ENCODE data around the gene TRAK1. TPM values are rescaled to one million over a fixed set of nuclear protein-coding genes. Genes with fewer than 3 reads are reported as not detected.

TRAK1 gene
- polyA plus RNA-seq, 1 donor: 49.7 TPM

DNA sequence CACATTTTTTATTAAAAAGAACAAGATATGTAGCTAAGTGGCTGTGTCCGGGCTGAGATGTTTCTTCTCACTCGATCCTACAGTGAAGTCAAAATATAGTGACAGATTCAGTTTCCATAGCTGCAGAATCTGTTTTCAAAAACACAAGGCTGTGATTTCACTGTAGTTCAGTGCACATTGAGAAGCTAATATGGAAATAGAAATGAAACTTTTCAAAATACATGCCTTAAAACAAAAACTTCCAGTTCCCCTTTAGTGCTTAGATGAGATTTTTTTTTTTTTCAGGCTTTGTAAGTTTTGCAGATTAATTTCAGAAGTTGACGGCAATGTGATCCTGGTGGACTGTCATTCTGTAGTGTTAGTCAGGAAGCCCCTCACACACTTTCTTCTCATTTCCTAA is 23.8 kb upstream of the TRAK1 start:
- peak; percentile 74 for DNase-seq

DNA sequence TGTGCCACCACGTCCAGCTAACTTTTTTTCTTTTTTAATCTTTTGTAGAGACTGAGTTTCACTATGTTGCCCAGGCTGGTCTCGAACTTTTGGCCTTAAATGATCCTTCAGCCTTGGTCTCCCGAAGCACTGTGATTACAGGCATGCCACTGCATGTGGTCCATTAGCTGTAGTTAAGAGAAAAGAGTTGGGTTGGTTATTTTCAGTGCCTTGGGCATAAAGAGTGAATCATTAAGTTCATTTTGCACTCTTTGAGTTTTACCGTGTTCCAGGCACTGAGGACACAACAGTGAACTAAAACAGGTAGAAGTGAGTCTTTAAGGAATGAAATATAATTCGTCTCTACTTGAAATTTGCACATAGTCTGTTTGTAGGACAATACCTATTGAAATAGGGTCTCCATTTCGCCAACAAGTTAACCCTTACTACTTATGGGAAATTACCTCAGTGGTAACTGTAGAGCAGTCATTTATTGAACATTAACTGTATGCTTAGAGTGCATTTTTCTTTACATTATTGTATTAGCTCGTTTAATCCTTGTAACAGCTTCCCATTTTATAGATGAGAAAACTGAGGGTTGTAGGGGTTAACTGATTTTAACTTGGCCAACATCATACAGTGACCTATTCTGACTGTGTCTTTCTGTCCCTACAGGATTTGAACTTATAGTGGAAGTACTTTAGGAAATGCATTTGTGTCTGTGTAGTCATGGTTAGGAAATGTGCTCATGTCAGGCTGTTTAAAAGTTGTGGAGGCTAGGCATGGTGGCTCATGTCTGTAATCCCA is 22.7 kb upstream of the TRAK1 start:
- DNase-seq: no peak

GRCh38 chr3:42070089-42070488 is 21.1 kb upstream of the TRAK1 start:
- no peak for DNase-seq

DNA sequence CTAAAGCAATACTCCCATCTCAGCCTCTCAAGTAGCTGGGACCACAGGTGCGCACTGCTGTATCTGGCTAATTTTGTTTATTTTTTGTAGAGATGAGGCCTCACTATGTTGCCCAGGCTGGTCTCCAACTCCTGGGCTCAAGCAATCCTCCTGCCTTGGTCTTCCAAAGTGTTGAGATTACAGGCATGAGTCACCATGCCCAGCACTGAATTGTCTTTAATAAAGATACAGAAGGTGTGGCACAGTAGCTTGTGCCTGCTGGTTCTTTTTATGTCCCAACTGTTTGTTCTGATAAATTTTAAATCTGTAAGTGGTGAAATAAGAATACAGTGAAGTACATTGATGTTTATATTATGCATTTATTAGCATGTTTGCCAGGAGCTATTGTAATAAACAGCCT is 20.6 kb upstream of the TRAK1 start:
- DNase-seq: no peak

GRCh38 chr3:42071904-42072812 is 19.0 kb upstream of the TRAK1 start:
- peak; percentile 73 for DNase-seq

DNA sequence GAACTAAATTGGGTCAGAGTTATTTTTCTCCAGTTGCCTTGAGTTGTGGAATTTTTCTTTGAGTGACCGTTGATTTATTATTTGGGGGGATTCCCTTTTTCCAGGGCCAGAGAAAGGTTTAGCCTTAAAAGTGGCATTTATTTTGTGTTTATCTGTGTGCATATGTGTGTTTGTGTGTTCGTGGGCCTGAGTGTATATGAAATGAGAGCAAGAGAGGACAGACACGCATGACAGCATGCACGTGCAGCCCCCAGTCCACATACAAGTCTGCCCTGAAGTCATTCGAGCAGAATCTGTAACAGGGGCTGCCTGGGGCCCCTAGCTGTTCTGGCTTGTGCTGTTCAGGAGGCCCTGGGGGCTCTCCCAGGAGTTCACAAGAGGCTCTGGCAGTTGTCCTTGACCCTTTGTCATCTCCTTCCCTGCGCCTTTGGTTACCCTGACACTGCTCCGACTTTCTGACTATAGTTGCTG is 18.3 kb upstream of the TRAK1 start:
- no peak for DNase-seq

DNA sequence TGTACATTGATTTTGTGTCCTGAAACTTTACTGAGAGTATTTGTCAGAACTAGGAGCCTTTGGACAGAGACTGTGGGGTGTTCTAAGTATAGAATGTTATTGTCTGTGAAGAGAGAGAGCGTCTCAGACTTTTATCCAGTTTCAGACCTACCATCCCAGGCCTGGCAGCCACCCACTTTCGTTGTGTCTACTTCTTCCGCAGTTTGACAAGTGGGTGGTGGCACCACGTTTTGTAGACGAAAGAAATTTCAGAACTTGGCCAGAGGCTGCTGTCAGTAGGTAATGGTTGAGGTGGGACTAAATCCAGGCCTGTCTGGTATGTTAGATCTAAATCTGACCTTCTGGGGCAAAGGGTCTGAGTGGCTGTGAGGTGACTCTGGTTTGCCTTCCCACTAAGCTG is 13.4 kb upstream of the TRAK1 start:
- DNase-seq: no peak

GRCh38 chr3:42078677-42079076 is 12.5 kb upstream of the TRAK1 start:
- DNase-seq: no peak

- DNase-seq: no peak
Measured at GRCh38 chr3:42079701-42080452, 11.3 kb upstream of the TRAK1 start.

- DNase-seq: no peak
Measured at GRCh38 chr3:42080453-42080872, 10.7 kb upstream of the TRAK1 start.

DNA sequence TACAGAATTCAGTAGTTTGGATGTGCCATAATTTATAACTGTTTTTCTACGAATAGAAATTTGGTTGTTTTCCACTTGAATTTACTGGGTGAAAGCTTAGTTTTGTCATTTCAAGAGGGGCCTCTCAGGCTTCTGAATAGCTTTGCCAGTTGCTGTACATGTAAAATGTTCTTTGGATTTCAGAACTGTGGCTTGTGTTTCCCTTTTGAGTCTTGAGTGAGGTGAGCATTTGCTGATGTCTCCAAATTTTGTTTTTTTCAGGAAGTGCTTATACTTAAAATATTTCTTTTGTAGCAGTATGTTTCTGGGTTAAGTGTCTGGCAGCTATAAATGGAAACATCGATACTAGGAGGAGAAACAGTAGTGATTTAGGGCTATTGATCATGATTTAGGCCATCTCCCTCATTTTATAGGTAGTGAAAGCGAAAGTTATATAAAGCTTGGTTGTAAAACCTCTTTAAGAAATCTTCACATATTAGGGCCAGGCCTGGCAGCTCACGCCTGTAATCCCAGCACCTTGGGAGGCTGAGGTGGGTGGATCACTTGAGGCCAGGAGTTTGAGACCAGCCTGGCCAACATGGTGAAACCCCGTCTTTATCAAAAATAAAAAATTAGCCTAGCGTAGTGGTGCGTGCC is 9.2 kb upstream of the TRAK1 start:
- DNase-seq: no peak

DNA sequence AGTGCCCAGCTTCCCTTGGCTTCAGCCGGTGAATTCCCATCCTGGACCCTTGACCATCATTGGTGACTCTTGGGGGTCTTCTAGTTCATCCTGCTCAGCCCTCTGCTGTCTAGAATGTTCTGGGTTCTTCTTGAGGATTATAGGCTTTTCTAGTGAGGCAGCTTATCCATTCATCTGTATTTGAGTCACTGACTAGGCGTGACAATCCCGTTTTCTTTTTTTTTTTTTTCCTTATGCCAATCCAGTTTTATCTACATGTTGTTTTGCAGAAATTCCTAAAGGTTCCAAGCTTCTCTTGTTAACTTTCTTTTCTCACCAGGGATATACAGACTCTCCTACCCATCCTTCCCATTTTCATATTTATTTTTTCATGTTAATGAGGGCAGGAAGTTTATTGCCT is 6.6 kb upstream of the TRAK1 start:
- no peak for DNase-seq

- no peak for DNase-seq
Measured at GRCh38 chr3:42085641-42086376, 5.3 kb upstream of the TRAK1 start.

DNA sequence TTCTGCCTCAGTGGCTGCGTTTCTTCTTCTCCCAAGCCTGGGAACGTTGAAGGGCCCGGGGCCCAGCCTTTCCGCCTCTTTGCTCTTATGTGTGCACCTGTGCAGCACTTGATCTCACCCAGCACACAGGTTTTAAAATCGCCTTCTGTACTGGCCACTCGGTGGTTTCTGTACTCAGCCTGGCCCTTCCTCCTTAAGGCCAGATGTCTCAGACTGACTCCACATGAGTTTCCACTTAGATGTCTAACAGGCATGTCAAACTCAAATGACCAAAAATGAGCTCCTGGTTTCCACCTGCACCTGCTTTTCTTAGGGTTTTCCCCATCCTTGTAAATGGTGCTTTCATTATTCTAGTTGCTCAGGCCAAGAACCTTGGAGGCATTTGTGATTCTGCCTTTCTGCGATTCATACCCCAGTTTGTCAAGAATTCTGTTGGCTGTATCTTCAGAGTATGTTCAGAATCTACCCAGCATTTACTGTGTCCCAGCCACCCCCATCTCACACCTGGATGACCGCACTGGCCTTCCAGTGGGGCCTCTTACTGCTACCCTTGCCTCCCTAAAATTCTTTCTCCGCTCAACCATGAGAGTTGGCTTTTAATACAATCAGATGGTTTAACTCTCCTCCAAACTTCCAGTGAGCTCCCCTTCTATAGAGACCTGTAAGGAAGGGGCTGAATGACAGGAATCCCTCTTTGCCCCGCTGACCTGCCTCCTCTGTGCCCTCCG is 2.2 kb upstream of the TRAK1 start:
- no peak for DNase-seq

GRCh38 chr3:42092006-42092405 is 849 bp downstream of the TRAK1 start:
- DNase-seq: no peak

DNA sequence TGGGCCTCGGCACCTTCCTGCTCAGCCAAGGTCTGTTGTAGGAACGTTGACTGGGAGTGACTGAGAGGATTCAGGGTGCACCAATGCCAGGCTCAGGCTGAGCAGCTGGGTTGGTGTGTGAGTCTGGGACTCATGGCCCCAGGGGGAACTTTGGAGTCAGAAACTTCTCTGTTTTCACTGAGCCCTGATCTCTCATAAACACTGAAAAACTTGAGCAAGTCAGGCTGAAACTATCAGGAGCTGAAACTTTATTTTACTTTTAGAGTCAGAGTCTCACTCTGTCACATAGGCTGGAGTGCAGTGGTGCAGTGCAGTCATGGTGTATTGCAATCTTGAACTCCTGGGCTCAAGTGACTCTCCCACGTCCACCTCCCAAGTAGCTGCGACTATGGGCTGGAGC is 3.0 kb downstream of the TRAK1 start:
- no peak for DNase-seq

- DNase-seq: no peak
Measured at GRCh38 chr3:42094691-42095391, 3.7 kb downstream of the TRAK1 start.

GRCh38 chr3:42095540-42095939 is 4.4 kb downstream of the TRAK1 start:
- DNase-seq: no peak

DNA sequence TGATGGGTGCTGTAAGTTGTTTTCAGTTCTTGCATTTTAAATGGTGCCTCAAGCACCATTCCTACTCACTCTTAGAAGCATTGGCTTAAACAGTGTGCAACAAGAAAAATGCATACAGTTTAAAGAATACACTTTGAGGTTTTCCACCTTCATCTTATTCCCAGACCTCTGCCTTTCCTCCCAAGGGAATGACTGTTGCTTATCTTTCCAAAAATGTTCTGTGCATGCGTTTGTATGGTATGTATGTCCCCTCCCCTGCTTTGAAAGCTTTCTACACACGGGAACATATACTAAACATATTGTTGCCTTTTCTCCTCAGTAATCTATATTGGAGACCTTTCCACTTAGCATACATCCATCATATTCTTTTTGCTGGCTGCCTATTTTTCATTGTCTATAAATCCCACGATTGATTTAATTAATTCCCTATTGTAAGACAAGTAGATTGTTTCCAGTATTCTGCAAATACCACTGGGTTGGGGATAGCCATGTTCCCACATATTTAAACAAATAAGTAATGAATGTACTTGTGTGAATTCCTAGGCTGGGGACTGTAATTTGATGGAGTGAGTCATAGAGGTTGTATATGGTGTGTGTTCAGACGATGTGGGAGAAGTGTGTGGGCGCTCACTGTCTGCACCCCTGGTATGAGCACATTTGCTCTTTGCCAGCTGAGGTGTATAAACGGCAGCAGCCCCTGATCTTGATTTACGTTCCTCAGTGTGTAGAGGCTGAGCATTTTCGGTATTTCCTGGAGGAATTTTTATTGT is 5.8 kb downstream of the TRAK1 start:
- DNase-seq: no peak

Measured in left kidney (tissue), 2 donors.